ENCODE data around the gene CYSRT1.

CYSRT1 gene

DNA sequence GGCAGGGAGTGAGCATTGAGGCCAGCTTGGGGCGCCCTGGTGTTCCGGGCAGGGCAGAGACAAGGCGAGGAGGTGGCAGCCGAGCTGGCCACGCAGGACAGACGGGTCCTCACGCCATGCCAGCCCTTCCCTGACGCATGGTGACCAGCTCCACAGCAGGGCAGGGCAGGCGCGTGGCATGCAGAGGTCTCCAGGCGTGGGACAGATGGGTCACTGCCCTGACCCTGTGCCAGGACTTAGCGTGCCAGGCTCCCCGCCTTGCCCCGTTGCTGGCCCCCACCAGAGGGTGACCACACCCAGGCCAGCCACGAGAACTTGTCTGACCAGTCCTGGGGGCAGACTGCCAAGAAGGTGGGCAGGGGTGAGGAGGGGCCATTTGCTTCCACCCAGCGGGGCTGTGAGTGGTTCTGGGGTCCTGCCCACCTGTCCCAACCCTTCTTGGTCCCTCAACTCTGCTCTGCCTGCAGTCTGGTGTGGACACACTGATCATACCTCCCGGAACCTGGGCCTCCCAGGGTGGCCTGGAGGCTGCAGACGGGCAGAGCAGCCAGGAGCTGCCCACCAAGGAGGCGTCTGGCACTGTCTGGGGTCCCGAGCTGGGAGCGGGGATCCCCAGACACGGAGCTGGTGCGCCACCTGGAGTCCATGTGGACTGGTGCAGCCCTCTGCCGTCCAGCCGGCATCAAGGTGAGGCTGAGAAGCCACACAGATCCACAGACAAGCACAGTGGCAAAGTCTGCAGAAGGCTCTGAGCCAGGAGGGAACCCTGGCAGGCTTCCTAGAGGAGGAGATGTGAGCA, 2.3 kb downstream of the CYSRT1 start, which contains the start of gene RNF224:
Gene RNF224, plus strand, starts transcription at position 449 of the 799 bp plus-strand sequence. CDS start 834 bp downstream, outside the sequence.
- DNase-seq: peak; percentile 55 to 78 (median 75)

- DNase-seq: no peak
Observed at GRCh38 chr9:137227853-137228505, 3.0 kb downstream of the CYSRT1 start.

DNA sequence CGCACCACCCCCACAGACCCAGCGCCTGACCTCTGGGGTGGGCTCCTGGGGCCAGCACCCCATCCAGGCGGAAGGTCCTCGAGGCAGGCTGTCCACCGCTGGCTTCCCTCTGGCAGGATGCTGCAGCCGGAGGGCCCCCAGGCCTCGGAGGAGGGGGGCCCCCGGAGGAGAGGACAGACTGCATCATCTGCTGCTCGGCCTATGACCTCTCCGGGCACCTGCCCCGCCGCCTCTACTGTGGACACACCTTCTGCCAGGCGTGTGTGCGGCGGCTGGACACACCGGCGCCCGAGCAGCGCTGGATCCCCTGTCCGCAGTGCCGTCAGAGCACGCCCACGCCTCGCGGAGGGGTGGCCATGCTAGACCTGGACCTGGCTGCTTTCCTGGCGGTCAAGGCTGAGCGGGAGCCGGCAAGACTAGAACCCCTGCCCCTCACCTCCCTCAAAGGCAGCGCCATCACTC, 3.6 kb downstream of the CYSRT1 start:
- no peak for DNase-seq

DNA sequence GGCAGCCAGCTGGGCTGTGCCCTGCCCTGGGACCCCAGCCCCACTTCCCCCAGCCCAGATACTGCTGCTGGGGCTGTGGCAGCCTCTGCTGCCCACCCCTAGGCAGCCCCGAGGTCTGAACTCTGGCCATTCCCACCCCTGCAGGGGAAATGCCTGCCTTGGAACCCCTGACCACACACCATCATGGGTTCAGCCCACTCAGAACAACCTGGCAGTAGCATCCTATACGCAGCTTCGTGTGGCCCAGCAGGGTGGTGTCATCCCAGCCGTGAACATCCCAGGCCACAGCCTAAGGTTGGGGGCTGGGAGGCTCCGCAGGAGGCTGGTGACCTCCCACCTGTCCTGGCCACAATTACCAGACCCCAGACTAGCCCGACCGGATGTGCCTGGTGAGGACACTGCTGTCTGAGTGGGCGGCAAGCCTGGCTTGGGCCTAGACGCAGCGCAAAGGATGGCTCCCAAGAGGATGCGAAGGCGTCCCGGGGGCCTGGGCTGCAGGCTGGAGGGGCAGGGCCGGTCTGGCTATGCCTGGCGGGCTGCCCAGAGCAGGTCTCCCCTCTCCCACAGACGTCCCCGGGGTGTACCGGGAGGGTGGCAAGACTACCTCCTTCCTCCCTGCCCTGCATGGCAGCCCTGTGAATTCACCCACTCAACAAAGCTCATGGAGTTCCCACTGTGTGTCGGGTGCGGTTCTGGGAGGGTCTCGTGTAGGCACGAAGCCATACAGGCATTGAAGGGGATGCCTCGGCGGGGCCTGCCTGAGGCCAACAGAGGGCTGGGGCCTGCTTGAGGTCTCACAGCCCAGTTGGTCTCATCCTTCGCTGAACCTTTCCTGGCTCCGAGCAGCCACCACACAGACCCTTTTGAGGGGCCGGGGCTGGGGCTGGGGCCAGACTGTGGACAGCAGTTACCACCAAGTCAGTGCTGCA, 4.3 kb downstream of the CYSRT1 start:
- no peak for DNase-seq

GRCh38 chr9:137229903-137230704, 5.1 kb downstream of the CYSRT1 start:
- no peak for DNase-seq

DNA sequence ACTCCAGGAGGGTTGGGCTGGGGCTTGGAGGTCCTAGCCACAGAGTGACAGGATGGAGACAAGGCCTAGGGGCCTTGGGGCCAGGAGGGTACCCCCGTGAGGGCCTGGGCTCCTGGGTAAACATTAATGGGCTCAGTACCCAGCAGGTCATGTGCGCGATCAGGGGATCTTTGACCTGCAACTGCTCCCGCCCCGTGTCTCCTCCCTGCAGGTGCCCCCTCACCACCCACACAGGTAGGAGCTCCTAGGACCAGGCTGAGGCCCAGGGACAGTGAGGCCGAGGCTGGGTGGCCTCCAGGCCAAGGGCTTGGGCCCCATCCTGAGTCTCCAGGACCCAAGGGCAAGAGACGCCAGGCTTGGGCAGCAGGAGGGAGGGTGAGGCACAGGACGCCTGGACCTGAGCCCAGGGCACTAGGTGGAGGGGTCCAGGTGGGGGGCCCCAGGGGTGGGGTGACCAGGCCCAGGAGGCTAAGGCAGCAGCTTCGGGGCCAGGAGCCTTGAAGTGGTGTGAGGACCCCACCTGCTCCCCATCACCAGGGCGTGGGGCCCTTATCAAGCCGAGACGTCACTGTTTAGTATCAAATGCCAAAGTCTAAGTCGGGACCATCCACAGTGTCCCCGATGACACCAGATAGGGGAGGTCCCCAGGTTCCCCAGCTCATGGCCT, 5.9 kb downstream of the CYSRT1 start, which contains the start of gene SLC34A3:
Gene SLC34A3, plus strand, starts transcription at position 197 of the 667 bp plus-strand sequence. CDS start 802 bp downstream, outside the sequence.
- no peak for DNase-seq

- DNase-seq: no peak
Observed at GRCh38 chr9:137231372-137232039, 6.5 kb downstream of the CYSRT1 start.

DNA sequence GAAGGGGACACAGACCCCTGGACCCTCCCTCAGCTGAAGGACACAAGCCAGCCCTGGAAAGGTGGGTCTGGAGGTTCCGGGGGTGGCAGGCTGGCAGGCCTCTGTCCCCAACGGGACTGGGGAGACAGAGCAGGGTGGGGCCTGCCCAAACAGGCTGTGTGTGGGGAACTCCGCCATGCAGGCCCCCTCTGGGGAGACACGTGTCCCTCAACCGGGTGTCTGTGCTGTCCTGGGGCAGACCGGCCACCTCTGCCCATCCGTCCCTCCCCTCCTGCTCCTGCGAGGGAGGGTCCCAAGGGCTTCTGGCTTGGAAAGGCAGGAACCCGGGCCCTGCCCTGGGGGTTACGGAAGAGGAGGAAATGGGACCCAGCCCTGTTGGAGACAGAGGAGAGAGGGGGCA, 7.1 kb downstream of the CYSRT1 start:
- no peak for DNase-seq

GRCh38 chr9:137232510-137232909, 7.5 kb downstream of the CYSRT1 start:
- no peak for DNase-seq

DNA sequence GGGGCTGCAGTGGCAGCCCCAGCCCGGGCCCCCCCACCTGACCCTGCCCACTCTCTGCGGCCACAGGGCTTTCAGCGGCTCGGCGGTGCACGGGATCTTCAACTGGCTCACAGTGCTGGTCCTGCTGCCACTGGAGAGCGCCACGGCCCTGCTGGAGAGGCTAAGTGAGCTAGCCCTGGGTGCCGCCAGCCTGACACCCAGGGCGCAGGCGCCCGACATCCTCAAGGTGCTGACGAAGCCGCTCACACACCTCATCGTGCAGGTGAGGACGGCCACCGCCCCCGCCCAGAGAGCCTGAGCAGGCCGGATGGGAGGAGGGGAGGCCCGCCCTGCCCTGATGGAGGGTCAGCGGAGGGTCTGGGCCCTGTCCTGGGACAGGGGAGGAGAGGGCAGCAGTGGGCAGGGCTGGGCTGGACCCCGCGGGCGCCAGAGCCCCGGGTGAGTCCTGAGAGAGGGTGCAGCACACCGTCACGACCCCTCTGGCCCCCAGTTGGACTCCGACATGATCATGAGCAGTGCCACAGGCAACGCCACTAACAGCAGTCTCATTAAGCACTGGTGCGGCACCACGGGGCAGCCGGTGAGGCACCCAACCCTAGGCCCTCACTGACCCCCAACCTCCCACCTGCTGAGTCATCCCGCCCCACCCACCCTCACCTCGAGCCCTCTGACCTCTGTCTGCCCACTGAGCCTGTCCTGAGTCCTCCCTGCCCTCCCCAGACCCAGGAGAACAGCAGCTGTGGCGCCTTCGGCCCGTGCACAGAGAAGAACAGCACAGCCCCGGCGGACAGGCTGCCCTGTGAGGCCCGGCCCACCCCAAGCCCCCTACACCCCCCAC, 8.4 kb downstream of the CYSRT1 start:
- no peak for DNase-seq

- peak in 1 of 5 donors; percentile 2 for DNase-seq
Observed at GRCh38 chr9:137234055-137234697, 9.2 kb downstream of the CYSRT1 start.

DNA sequence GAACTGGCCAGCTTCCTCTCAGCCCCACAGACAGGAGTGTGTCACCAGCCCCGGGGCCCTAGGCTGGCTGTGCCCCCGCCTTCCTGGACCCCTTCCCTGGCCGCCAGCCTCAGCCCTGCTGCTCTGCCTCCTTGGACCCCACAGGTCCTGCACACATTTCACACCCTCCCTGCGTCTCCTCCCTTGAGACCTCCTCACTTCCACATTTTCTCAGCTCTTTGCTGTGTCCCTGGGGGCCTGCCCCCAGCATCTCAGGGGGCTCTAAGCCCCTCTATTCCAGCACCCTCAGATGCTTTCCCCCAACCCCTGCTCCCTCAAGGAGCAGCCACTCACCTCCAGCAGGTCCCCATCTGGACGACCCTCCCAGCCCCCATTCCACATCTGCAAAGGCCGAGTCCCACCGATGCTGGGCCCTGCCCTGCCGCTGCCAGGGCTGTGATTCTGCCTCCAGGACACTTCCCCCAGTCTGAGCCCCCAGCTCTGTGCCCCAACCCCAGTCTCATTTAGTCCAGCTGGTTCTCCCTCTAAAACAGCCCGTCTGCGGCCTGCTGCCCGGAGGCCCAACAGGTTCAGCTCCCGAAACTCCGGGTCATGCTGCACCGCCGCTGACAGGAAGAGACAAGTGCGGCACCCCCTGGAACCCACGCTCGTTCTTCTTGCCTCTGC, 9.9 kb downstream of the CYSRT1 start:
- peak in 1 of 5 donors; percentile 2 for DNase-seq

GRCh38 chr9:137235424-137236237, 10.7 kb downstream of the CYSRT1 start:
- DNase-seq: peak in 1 of 5 donors; percentile 8

DNA sequence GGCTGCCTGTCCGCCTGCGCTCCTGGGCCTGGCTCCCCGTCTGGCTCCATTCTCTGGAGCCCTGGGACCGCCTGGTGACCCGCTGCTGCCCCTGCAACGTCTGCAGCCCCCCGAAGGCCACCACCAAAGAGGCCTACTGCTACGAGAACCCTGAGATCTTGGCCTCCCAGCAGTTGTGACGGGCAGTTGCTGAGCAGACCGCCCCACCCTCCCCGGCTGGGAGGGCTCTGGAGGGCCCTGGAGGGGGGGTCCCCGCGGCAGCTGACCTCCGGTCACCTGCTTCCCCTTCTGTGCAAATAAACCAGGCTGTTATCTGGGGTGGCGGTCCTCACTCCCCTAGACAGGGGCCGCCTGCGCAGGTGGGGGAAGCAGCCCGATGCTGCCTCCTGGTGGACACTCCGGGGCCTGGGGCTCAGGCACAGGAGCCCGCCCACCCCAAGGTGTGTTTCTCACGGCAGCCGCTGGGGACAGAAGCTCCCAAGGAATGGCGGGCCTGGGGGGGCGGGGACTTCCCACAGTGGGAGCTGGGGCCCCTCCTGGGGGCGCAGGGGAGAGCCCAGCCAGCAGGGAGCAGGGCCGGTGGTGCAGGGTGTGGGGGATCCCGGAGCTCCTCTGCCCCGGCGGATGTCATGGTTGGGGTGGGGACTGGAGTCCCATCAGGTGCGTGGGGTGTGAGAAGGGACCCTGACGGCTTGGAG, 11.4 kb downstream of the CYSRT1 start:
- peak; percentile 81 to 88 (median 86) for DNase-seq

DNA sequence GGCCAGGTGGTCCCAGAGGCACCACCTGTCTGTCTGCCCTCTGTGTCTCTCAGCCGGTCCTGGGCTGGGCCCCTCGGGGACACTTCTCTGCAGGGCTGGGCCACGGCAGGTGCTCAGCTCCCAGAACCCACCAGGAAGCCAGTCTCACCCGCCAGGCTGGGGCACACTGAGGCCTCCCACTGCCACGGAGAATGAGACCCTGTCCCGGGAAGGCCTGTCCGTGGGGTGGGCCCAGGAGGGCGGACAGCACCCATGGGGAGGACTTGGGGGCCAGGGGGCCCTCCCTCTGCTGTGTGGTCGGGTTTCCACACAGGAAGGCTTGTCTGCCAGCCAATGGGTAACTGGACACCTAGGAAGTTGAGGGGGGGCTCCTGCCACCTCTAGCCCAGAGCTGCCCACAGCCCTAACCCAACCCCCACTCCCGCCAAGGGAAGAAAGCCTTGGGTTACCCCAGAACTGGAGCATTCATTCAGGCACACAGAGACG, 12.0 kb downstream of the CYSRT1 start:
- DNase-seq: no peak

Data from T-helper 1 cell (primary cell).